GM21390 (cell line): ENCODE data around the gene EFCAB12.
"Not testable (repeated sequence)": the region's sequence is repeated elsewhere in the genome, so short reads cannot be mapped to it uniquely, and the experiment has no call there.

ENCODE experiments used
- ATAC-seq: cut with Tn5 transposase; IDR thresholded peaks from one replicate; pipeline ENCODE4 v1.9.1; 2021; ENCODE audit not compliant: unreplicated experiment

The EFCAB12 gene

GRCh38 chr3:129371041-129371826 lies 57.2 kb downstream of the EFCAB12 start:
- ATAC-seq, result no peak

- ATAC-seq, result no peak
Measured at GRCh38 chr3:129370248-129370964, 58.0 kb downstream of the EFCAB12 start.

GRCh38 chr3:129369711-129370110 lies 58.7 kb downstream of the EFCAB12 start:
- ATAC-seq, result no peak

- ATAC-seq, result no peak
Measured at GRCh38 chr3:129367821-129368220, 60.6 kb downstream of the EFCAB12 start.

- ATAC-seq, result no peak
Measured at GRCh38 chr3:129366312-129366831, 62.1 kb downstream of the EFCAB12 start.

GRCh38 chr3:129365296-129366136 lies 62.9 kb downstream of the EFCAB12 start:
- no peak for ATAC-seq

- not testable (repeated sequence) for ATAC-seq
Measured at GRCh38 chr3:129364811-129365210, 63.6 kb downstream of the EFCAB12 start.

- not testable (repeated sequence) for ATAC-seq
Measured at GRCh38 chr3:129363356-129363755, 65.1 kb downstream of the EFCAB12 start.

GRCh38 chr3:129360705-129361460 lies 67.6 kb downstream of the EFCAB12 start:
- no peak for ATAC-seq

- ATAC-seq, result no peak
Measured at GRCh38 chr3:129360171-129360611, 68.2 kb downstream of the EFCAB12 start.

GRCh38 chr3:129358772-129359371 lies 69.6 kb downstream of the EFCAB12 start:
- no peak for ATAC-seq

- no peak for ATAC-seq
Measured at GRCh38 chr3:129358177-129358771, 70.2 kb downstream of the EFCAB12 start.

GRCh38 chr3:129357616-129358015 lies 70.8 kb downstream of the EFCAB12 start:
- ATAC-seq, result no peak

- ATAC-seq, result no peak
Measured at GRCh38 chr3:129356756-129357425, 71.5 kb downstream of the EFCAB12 start.

GRCh38 chr3:129353589-129353941 lies 74.9 kb downstream of the EFCAB12 start:
- no peak for ATAC-seq

GRCh38 chr3:129352650-129353588 lies 75.5 kb downstream of the EFCAB12 start:
- no peak for ATAC-seq

- ATAC-seq, result no peak
Measured at GRCh38 chr3:129352045-129352444, 76.4 kb downstream of the EFCAB12 start.
